CD8-positive, alpha-beta memory T cell (primary cell): ENCODE measurements around the gene C11orf21. TPM values are rescaled to one million over a fixed set of nuclear protein-coding genes. Genes with fewer than 3 reads are reported as not detected.
A peak's percentile ranks its signal among the peaks of the same experiment; 100 is the strongest.

Experiments used
- CTCF ChIA-PET: fragments of 350-600 bp; sonication (Branson Sonifier 250); formaldehyde crosslinking; loops from one replicate; lab custom pipeline; 2021; ENCODE audit warnings: antibody characterized with exemption; lab: Charles Lee
- POLR2A ChIA-PET: fragments of 350-600 bp; sonication (Branson Sonifier 250); formaldehyde crosslinking; loops from one replicate; lab custom pipeline; 2021; ENCODE audit warnings: antibody characterized with exemption; lab: Charles Lee
- DNase-seq, 5 donors: peaks; one replicate each; pipeline versions ENCODE4 v3.0.0 to v3.0.0-alpha.2; 2020 to 2022; ENCODE audit warnings: mixed read lengths in 1 of 5
- H3K27ac ChIP-seq: one replicate; pipeline ENCODE4 v1.7.0; 2013; ENCODE audit warnings: low read depth, mild to moderate bottlenecking, low read length, moderate library complexity
- H3K27me3 ChIP-seq: 2 replicates; pipeline ENCODE4 v1.7.0; 2013; ENCODE audit warnings: low read length, mild to moderate bottlenecking; ENCODE audit not compliant: insufficient read depth, poor library complexity, severe bottlenecking
- H3K36me3 ChIP-seq: 2 replicates; pipeline ENCODE4 v1.7.0; 2013; ENCODE audit warnings: mild to moderate bottlenecking, low read length, moderate library complexity; ENCODE audit not compliant: insufficient read depth
- H3K4me1 ChIP-seq: 2 replicates; pipeline ENCODE4 v1.7.0; 2013; ENCODE audit warnings: mild to moderate bottlenecking, low read length, moderate library complexity; ENCODE audit not compliant: insufficient read depth
- H3K4me3 ChIP-seq: 2 replicates; pipeline ENCODE4 v1.7.0; 2013; ENCODE audit warnings: mild to moderate bottlenecking, low read length
- H3K9me3 ChIP-seq: 2 replicates; pipeline ENCODE4 v1.7.0; 2013; ENCODE audit warnings: mild to moderate bottlenecking, low read length
- H3K27ac Mint-ChIP-seq, 8 donors: one replicate each; pipeline ENCODE4 v1.8.0; 2020 to 2021; ENCODE audit warnings: mixed read lengths in 8 of 8, mild to moderate bottlenecking in 6 of 8, inconsistent platforms in 3 of 8, moderate library complexity in 3 of 8
- H3K27me3 Mint-ChIP-seq, 2 donors: one replicate each; pipeline ENCODE4 v1.8.0; 2020 to 2021; ENCODE audit warnings: mixed read lengths in 2 of 2, mild to moderate bottlenecking in 1 of 2, moderate library complexity in 1 of 2
- H3K36me3 Mint-ChIP-seq, 3 donors: one replicate each; pipeline ENCODE4 v1.8.0; 2020 to 2021; ENCODE audit warnings: mixed read lengths in 3 of 3, inconsistent platforms in 1 of 3, mild to moderate bottlenecking in 1 of 3
- H3K4me1 Mint-ChIP-seq, 3 donors: one replicate each; pipeline ENCODE4 v1.8.0; 2020 to 2021; ENCODE audit warnings: mixed read lengths in 3 of 3, inconsistent platforms in 1 of 3, mild to moderate bottlenecking in 1 of 3
- H3K4me3 Mint-ChIP-seq, 7 donors: one replicate each; pipeline ENCODE4 v1.8.0; 2020 to 2021; ENCODE audit warnings: mixed read lengths in 7 of 7, mild to moderate bottlenecking in 6 of 7, moderate library complexity in 4 of 7, inconsistent platforms in 2 of 7
- H3K9me3 Mint-ChIP-seq, 5 donors: one replicate each; pipeline ENCODE4 v1.8.0; 2020 to 2022; ENCODE audit warnings: mixed read lengths in 5 of 5, mild to moderate bottlenecking in 3 of 5, moderate library complexity in 2 of 5, inconsistent platforms in 1 of 5
- polyA plus RNA-seq: library from polyadenylated mRNA; unstranded; fragments of 300-500 nt; fragmentation: Illumina TruSeq; gene quantifications from one replicate; pipeline ENCODE4 v1.2.3, GENCODE V29; 2021
- total RNA-seq, 2 experiments: library from RNA; stranded (reverse); gene quantifications; one replicate each; pipeline ENCODE4 v1.2.3, GENCODE V29; 2021

Gene C11orf21
- total and polyA plus RNA-seq, 3 experiments from 2014 or later = 8.8 to 30.1 (median 9.4) TPM

GRCh38 chr11:2305788-2306451 is 4.2 kb upstream of the C11orf21 start:
- H3K4me3 Mint-ChIP-seq = peak overlapping the region; percentile 77 to 98 (median 94)
- no peaks in the 10 kb centered on the region for H3K9me3 ChIP-seq
- H3K9me3 Mint-ChIP-seq = no peaks in the 10 kb centered on the region
- peaks cover 47% of the 10 kb centered on the region for H3K4me1 ChIP-seq
- CTCF ChIA-PET = interaction anchor here (0.7 to 9.7 kb wide), 26 partner anchors 11 to 582 kb away, joined by 3 to 317 read pairs (median 6); partner anchors contain the start of genes ASCL2, CD81 and TSSC4
- peak overlapping the region; percentile 70 for H3K4me3 ChIP-seq
- POLR2A ChIA-PET = interaction anchor here (0.6 to 3.5 kb wide), 6 partner anchors 72 to 613 kb away, joined by 3 to 19 read pairs (median 6); partner anchors contain the start of genes CD81 and TSSC4
- H3K27ac Mint-ChIP-seq = peak overlapping the region; percentile 87 to 99 (median 92)
- no peak overlapping the region for H3K27ac ChIP-seq
- peaks cover 26 to 62% (median 34%) of the 10 kb centered on the region in 3 donors for H3K4me1 Mint-ChIP-seq
- H3K27me3 Mint-ChIP-seq = no peaks in the 10 kb centered on the region
- H3K27me3 ChIP-seq = no peaks in the 10 kb centered on the region
- peaks cover 0 to 8% (median 0%) of the 10 kb centered on the region in 3 donors for H3K36me3 Mint-ChIP-seq
- DNase-seq = peak in 3 of 5 donors; percentile 21 to 43 (median 23)
- no peaks in the 10 kb centered on the region for H3K36me3 ChIP-seq

GRCh38 chr11:2305140-2305778 is 3.5 kb upstream of the C11orf21 start:
- CTCF ChIA-PET = interaction anchor here (0.7 to 9.7 kb wide), 39 partner anchors 9 to 611 kb away, joined by 3 to 317 read pairs (median 5); partner anchors contain the start of genes ASCL2, CD81, CDKN1C and TSSC4
- peak overlapping the region; percentile 67 for H3K27ac ChIP-seq
- H3K4me3 Mint-ChIP-seq = peak overlapping the region; percentile 77 to 98 (median 94)

DNA sequence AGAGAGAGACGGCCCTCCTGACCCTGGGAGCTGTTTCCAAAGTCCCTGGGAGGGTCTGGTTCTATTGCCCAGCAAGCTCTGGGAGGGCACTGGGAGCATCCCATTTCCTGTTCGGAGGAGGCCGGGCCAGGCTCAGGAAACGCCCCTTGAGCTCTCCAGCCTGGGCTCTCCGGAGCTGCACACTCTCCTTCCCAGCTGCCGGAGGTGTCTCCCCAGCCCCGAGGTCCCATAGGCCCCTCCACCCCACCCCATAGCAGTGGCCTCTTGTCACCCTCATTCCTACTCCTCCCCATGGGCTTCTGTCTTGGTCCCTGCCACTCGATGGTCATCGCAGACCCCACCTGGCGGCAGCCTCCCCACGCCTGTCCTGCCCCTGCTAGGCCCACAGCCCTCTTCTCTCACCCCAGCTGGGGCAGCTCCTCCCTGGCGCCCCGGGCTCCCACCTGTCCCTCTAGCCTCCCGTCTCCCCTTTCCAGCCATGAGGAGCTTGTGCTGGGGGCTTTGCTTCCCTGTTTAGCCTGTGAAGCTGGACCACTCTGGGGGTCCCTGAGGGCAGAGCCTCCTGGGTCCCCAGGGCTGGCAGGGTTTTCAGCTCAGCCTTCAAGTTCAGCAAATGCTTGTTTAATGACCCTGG is 2.9 kb upstream of the C11orf21 start:
- Histone ChIP-seq H3K27me3 (no peaks in the 10 kb centered on the region), H3K36me3 (no peaks in the 10 kb centered on the region), H3K27ac (peak overlapping the region; percentile 79), H3K4me3 (peak overlapping the region; percentile 88), H3K4me1 (peaks cover 55% of the 10 kb centered on the region), H3K9me3 (no peaks in the 10 kb centered on the region)
- Mint-ChIP-seq H3K27me3 (no peaks in the 10 kb centered on the region), H3K9me3 (no peaks in the 10 kb centered on the region), H3K36me3 (peaks cover 0 to 8% (median 0%) of the 10 kb centered on the region in 3 donors), H3K4me3 (peak overlapping the region; percentile 10 to 98 (median 96)), H3K27ac (peak overlapping the region in 7 of 8 donors; percentile 42 to 96 (median 91)), H3K4me1 (peaks cover 28 to 71% (median 39%) of the 10 kb centered on the region in 3 donors)
- ChIA-PET POLR2A (interaction anchor here (1.9 to 3.5 kb wide), 2 partner anchors 73 to 116 kb away, joined by 12 to 19 read pairs; partner anchors contain the start of gene CD81), CTCF (interaction anchor here (0.7 to 9.7 kb wide), 34 partner anchors 8 to 610 kb away, joined by 3 to 317 read pairs (median 6); partner anchors contain the start of genes CD81, CDKN1C and TSSC4)
- no peak for DNase-seq

More at GRCh38 chr11:2305140-2305778, 3.5 kb upstream of the C11orf21 start:
- Histone ChIP-seq H3K27me3 (no peaks in the 10 kb centered on the region), H3K9me3 (no peaks in the 10 kb centered on the region), H3K4me1 (peaks cover 53% of the 10 kb centered on the region), H3K4me3 (peak overlapping the region; percentile 70), H3K36me3 (no peaks in the 10 kb centered on the region)
- peak; percentile 71 to 88 (median 78) for DNase-seq
- peak overlapping the region; percentile 77 to 97 (median 90) for H3K27ac Mint-ChIP-seq
- peaks cover 0 to 8% (median 0%) of the 10 kb centered on the region in 3 donors for H3K36me3 Mint-ChIP-seq
- H3K27me3 Mint-ChIP-seq = no peaks in the 10 kb centered on the region
- POLR2A ChIA-PET = interaction anchor here (0.6 to 3.5 kb wide), 5 partner anchors 72 to 613 kb away, joined by 3 to 19 read pairs (median 9); partner anchors contain the start of genes CD81 and TSSC4
- H3K4me1 Mint-ChIP-seq = peaks cover 26 to 68% (median 37%) of the 10 kb centered on the region in 3 donors
- H3K9me3 Mint-ChIP-seq = no peaks in the 10 kb centered on the region

DNA sequence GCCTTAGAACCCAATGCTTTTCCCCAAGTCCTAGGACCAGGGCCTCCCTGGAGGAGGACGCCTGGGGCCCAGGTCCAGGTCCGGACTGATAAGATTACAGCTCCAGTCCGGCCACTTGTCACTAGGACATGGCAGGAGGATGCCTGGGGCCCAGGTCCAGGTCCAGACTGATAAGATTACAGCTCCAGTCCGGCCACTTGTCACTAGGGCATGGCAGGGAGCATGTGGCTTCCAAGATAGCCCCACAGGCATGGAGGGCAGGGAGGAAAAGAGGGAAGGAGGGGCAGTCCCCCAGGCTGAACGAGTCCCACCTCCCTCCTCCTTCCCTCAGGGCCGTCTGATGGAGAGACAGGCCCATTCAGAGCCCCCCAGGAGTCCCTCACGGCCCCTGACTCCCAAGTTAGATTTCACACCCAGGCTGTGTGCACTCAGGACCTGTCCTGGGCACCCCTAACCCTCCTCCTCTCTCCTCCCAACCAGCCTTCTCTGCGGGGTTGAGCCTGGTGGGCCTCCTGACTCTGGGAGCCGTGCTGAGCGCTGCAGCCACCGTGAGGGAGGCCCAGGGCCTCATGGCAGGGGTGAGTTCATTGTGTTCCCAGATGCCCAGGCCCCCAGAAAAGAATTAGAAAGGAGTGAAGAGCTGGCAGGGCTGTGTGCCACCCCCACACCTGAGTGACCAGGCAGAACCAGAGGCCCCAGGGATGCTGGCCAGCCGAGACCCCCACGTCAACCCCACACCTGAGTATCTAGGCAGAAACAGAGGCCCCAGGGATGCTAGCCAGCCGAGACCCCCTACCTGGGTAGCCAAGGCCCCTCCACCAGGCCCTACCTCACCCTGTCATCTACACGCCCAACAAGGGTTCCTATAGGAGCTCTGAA is 2.1 kb upstream of the C11orf21 start:
- Histone ChIP-seq H3K27ac (peak overlapping the region; percentile 79), H3K9me3 (no peaks in the 10 kb centered on the region), H3K4me1 (peaks cover 62% of the 10 kb centered on the region), H3K27me3 (no peaks in the 10 kb centered on the region), H3K4me3 (peak overlapping the region; percentile 88), H3K36me3 (no peaks in the 10 kb centered on the region)
- Mint-ChIP-seq H3K4me3 (peak overlapping the region; percentile 94 to 98 (median 96)), H3K4me1 (peaks cover 32 to 78% (median 43%) of the 10 kb centered on the region in 3 donors), H3K36me3 (peaks cover 0 to 8% (median 0%) of the 10 kb centered on the region in 3 donors), H3K27me3 (no peaks in the 10 kb centered on the region), H3K27ac (peak overlapping the region in 7 of 8 donors; percentile 36 to 96 (median 91)), H3K9me3 (no peaks in the 10 kb centered on the region)
- POLR2A ChIA-PET = interaction anchor here (0.7 to 3.5 kb wide), 3 partner anchors 74 to 116 kb away, joined by 3 to 19 read pairs (median 12); partner anchors contain the start of gene CD81
- CTCF ChIA-PET = interaction anchor here (0.7 to 9.7 kb wide), 23 partner anchors 8 to 588 kb away, joined by 3 to 317 read pairs (median 6); partner anchors contain the start of genes CD81, CDKN1C and TSSC4
- no peak for DNase-seq

GRCh38 chr11:2302896-2303626 is 1.3 kb upstream of the C11orf21 start:
- Histone ChIP-seq H3K36me3 (no peaks in the 10 kb centered on the region), H3K27me3 (no peaks in the 10 kb centered on the region), H3K4me3 (peak overlapping the region; percentile 88), H3K4me1 (peaks cover 70% of the 10 kb centered on the region), H3K9me3 (no peaks in the 10 kb centered on the region), H3K27ac (peak overlapping the region; percentile 79)
- DNase-seq = no peak
- ChIA-PET POLR2A (interaction anchor here (0.5 to 1.4 kb wide), 4 partner anchors 75 to 1376 kb away, joined by 3 to 5 read pairs (median 4); partner anchors contain the start of gene TSSC4), CTCF (interaction anchor here (0.8 to 9.7 kb wide), 9 partner anchors 36 to 229 kb away, joined by 3 to 317 read pairs (median 6); partner anchors contain the start of gene TSSC4)
- peaks cover 34 to 86% (median 44%) of the 10 kb centered on the region in 3 donors for H3K4me1 Mint-ChIP-seq
- H3K36me3 Mint-ChIP-seq = peaks cover 0 to 9% (median 0%) of the 10 kb centered on the region in 3 donors
- peak overlapping the region; percentile 94 to 98 (median 96) for H3K4me3 Mint-ChIP-seq
- peak overlapping the region; percentile 80 to 97 (median 93) for H3K27ac Mint-ChIP-seq
- no peaks in the 10 kb centered on the region for H3K9me3 Mint-ChIP-seq
- H3K27me3 Mint-ChIP-seq = no peaks in the 10 kb centered on the region

- H3K9me3 ChIP-seq = no peaks in the 10 kb centered on the region
- ChIA-PET POLR2A (interaction anchor here (0.5 to 1.4 kb wide), 4 partner anchors 84 to 1375 kb away, joined by 3 to 5 read pairs (median 4); partner anchors contain the start of gene TSSC4), CTCF (interaction anchor here (0.7 to 9.7 kb wide), 6 partner anchors 32 to 118 kb away, joined by 3 to 317 read pairs (median 4); partner anchors contain the start of genes ASCL2 and TSSC4)
- H3K27me3 ChIP-seq = no peaks in the 10 kb centered on the region
- H3K4me3 Mint-ChIP-seq = peak overlapping the region; percentile 94 to 98 (median 96)
- peak overlapping the region; percentile 88 for H3K4me3 ChIP-seq
- peaks cover 76% of the 10 kb centered on the region for H3K4me1 ChIP-seq
- peaks cover 4% of the 10 kb centered on the region for H3K36me3 ChIP-seq
- DNase-seq = peak in 2 of 5 donors; percentile 26 to 52
- H3K27me3 Mint-ChIP-seq = no peaks in the 10 kb centered on the region
- H3K27ac Mint-ChIP-seq = peak overlapping the region; percentile 80 to 97 (median 93)
- peak overlapping the region; percentile 79 for H3K27ac ChIP-seq
- H3K9me3 Mint-ChIP-seq = no peaks in the 10 kb centered on the region
- peaks cover 0 to 16% (median 0%) of the 10 kb centered on the region in 3 donors for H3K36me3 Mint-ChIP-seq
- peaks cover 41 to 88% (median 47%) of the 10 kb centered on the region in 3 donors for H3K4me1 Mint-ChIP-seq
Observed at GRCh38 chr11:2302306-2302895, 683 bp upstream of the C11orf21 start.
